KOPT-K1 (cell line): ENCODE data around the gene MAP7D2.

ENCODE experiments used
- H3K27ac ChIP-seq: fragments of 200-600 bp; sonication (generic); 2 replicates; pipeline ENCODE4 v1.5.1; 2016; ENCODE audit warnings: antibody characterized with exemption, mild to moderate bottlenecking, low read depth, low read length; ENCODE audit not compliant: poor library complexity, severe bottlenecking
- H3K36me3 ChIP-seq: fragments of 200-600 bp; sonication (generic); 2 replicates; pipeline ENCODE4 v1.5.1; 2017; ENCODE audit warnings: antibody characterized with exemption, mild to moderate bottlenecking, low read length, moderate library complexity; ENCODE audit not compliant: insufficient read depth
- H3K9me3 ChIP-seq: fragments of 200-600 bp; sonication (generic); 2 replicates; pipeline ENCODE4 v1.5.1; 2017; ENCODE audit warnings: antibody characterized with exemption, low read length, mild to moderate bottlenecking; ENCODE audit not compliant: insufficient read depth, poor library complexity, severe bottlenecking

MAP7D2 gene

DNA sequence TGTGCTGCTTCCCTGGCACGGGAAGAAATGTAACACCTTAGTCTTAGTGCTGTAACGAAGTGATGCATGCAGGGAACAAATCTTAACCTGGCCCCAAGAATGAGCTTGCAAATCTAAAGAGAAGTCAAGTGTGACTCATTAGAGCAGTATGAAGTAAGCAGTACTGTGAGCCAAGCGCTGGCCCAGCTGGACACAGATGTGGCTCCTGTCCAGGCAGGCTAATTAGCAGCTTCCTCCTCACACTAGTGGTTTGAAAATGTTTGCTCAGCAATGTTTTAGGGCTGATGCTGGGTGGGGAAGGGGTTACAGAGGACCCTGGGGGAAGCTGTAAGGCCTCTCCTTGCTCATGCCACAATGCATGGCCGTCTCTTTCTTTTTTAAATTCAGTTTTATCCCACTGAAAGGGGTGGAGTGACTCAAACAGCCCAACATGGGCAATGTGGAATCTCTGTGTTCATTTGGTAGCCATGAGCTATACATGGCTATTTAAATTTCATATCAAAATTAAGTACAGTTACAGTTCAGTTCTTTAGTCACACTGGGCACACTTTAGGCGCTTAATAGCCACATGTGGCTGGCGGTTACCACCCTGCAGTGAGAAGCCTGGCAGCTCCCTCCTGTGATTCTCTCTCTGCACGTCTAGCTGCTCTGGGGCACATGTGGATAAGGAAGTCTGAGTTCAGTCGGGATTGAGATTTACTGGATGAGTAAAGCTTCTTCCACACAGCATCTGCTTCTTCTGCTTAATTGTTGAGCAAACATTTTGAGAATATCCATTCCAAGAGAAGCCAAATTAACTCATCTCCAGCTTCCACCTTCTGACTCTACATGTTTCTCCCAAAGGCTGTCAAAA is 48.8 kb downstream of the MAP7D2 start:
- no peak overlapping the region for H3K27ac ChIP-seq
- no peaks in the 10 kb centered on the region for H3K36me3 ChIP-seq
- H3K9me3 ChIP-seq: no peaks in the 10 kb centered on the region

- Histone ChIP-seq H3K36me3 (no peaks in the 10 kb centered on the region), H3K9me3 (no peaks in the 10 kb centered on the region), H3K27ac (no peak overlapping the region)
These were observed 49.6 kb downstream of the MAP7D2 start for GRCh38 chrX:20066968-20067708.

DNA sequence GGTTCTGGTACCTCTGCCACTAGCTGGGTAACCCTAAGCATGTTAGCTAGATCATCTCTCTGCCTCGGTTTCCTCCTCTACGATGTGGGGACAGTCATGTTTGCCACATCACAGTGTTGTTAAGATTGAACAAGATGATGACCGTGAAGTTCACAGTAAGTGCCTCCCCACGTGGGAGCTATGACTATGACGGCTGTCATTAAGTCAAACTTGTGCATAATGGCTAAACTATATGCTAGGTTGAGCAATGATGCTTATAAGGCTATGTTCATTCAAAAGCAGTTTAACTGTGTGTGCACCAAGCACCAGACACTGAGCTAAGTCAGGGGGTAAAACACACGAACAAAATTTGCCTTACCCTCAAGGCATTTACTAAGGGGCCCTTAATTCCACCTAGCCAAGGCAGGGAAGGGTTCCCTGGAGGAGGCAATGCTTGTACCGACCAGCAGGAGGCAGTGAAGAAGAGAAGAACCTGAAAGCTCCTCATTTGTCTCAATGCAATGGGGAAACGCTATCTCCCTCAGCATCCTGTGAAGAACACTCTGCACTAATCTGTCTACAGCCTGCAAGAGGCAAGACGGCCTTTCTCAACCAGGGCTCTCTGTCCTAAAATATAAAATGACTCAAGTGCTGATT is 52.9 kb downstream of the MAP7D2 start:
- Histone ChIP-seq H3K36me3 (no peaks in the 10 kb centered on the region), H3K27ac (no peak overlapping the region), H3K9me3 (no peaks in the 10 kb centered on the region)

DNA sequence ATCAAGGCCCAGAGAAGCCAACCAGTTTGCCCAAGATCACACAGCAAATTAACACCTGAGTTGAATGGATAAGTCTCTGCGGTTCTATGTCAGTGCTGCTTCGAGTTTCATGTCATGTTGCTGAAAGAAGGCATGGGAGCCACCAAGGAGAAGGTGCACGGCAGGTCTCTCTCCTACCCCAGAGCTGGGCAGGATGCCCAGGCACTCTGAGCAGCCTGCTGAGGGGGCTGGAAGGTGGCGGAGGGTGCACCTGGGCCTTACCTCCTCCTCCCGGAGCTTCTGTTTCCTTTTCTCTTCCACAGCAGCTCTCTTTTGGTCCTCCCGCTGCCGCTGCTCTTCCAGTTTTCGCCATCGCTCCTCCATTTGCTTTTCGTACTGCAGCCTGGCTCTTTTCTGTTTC is 53.6 kb downstream of the MAP7D2 start:
- Histone ChIP-seq H3K27ac (no peak overlapping the region), H3K9me3 (no peaks in the 10 kb centered on the region), H3K36me3 (no peaks in the 10 kb centered on the region)

DNA sequence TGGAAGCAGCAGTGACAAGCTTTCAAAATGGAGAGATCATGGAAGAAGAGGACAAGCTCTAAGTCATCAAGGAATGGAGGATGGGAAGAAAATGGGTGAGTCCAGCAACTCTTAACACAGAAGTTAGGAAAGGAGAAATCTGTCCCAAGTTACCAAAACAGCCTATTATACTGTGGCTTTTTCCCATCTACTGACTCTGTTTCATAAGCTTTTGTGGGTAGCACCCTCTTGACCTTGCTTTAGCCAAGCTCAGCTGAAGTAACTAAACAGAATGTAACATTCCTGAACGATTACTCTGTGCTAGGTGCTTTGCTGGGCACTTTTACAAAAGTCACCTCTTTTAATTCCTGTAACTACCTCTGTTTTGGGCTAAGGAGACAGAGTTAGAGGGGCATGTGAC is 54.9 kb downstream of the MAP7D2 start:
- no peaks in the 10 kb centered on the region for H3K9me3 ChIP-seq
- no peaks in the 10 kb centered on the region for H3K36me3 ChIP-seq
- no peak overlapping the region for H3K27ac ChIP-seq

- no peaks in the 10 kb centered on the region for H3K36me3 ChIP-seq
- H3K9me3 ChIP-seq: no peaks in the 10 kb centered on the region
- no peak overlapping the region for H3K27ac ChIP-seq
These were observed 55.6 kb downstream of the MAP7D2 start for GRCh38 chrX:20060961-20061748.

- Histone ChIP-seq H3K9me3 (no peaks in the 10 kb centered on the region), H3K27ac (no peak overlapping the region), H3K36me3 (no peaks in the 10 kb centered on the region)
These were observed 57.1 kb downstream of the MAP7D2 start for GRCh38 chrX:20059467-20060128.

GRCh38 chrX:20057479-20057878 is 59.2 kb downstream of the MAP7D2 start:
- H3K36me3 ChIP-seq: no peaks in the 10 kb centered on the region
- no peaks in the 10 kb centered on the region for H3K9me3 ChIP-seq
- no peak overlapping the region for H3K27ac ChIP-seq

DNA sequence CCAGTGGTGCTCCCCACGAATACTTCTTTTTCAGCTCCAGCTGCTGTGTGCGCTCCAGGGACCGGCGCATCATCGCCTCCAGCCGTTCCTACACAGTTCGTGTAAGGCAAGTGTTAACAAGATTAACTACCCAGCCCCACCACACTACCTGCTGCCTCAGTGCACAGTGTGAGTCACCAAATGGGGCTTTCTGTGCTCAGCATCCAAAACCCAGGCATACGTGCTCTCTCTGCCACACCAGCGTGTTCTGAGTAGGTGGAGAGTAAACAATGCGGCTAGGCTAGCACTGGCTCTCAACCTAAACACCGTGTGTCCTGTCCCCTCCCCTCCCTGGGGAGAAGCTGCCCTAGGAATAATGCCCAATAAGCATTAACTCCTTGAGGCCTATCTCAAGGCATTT is 60.0 kb downstream of the MAP7D2 start:
- no peaks in the 10 kb centered on the region for H3K36me3 ChIP-seq
- no peaks in the 10 kb centered on the region for H3K9me3 ChIP-seq
- no peak overlapping the region for H3K27ac ChIP-seq

DNA sequence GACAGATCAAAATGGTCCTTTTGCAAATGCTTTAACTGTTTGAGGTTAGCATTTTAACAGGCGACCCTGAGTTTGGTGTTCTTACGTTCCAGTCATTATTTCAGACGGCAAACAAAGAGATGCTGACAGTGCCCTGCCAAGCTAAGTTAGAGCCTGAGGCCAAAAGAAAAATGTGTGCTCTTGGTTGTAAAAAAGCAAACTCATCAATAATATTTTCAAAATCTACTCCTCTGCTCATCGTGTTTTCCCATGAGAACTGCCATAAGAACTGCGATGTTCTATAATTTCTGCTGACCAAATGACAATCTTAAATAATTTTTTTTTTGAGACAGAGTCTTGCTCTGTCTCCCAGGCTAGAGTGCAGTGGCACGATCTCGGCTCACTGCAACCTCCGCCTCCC is 63.2 kb downstream of the MAP7D2 start:
- H3K27ac ChIP-seq: no peak overlapping the region

DNA sequence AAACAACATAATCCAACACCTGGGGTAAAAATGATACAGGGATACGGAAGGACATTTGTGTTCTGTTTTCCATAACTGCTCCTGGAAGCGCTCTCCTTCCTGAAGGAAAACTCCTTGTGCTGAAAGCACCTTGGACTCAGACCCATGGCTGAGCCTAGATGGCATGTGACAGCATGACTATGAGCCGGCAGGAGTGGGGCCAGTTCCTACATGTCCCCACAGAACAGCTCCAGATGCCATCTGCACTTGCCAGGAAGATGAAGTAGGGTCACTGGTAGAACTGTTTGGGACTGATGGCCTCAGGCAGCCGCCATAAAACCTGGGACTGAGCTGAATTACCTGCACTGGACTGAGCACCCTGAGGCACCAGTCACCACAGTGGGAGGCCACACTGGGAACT is 69.8 kb downstream of the MAP7D2 start:
- no peaks in the 10 kb centered on the region for H3K9me3 ChIP-seq
- no peaks in the 10 kb centered on the region for H3K36me3 ChIP-seq
- H3K27ac ChIP-seq: no peak overlapping the region

More for the DNA sequence above, 63.2 kb downstream of the MAP7D2 start:
- no peaks in the 10 kb centered on the region for H3K9me3 ChIP-seq
- H3K36me3 ChIP-seq: no peaks in the 10 kb centered on the region

DNA sequence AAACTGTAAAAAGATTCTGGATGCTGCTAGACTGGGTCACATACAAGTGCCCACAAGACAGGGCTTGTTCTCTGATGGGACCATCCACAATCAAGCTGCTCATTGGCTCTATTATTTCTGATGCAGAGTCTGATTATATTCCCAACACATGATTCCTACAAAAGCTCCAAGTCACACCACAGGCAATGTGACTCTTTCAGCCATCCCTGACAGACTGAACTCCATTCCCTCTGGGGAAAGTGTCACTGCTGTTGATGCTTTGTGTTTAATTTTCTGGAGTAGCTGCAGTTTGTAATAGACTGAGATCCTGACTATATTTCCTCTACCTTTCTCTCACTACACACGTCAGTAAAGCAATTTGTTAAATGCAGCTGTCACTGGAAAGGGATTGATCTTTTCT is 70.5 kb downstream of the MAP7D2 start:
- H3K36me3 ChIP-seq: no peaks in the 10 kb centered on the region
- H3K9me3 ChIP-seq: no peaks in the 10 kb centered on the region
- no peak overlapping the region for H3K27ac ChIP-seq

- no peaks in the 10 kb centered on the region for H3K9me3 ChIP-seq
- H3K27ac ChIP-seq: no peak overlapping the region
- no peaks in the 10 kb centered on the region for H3K36me3 ChIP-seq
These were observed 74.5 kb downstream of the MAP7D2 start for GRCh38 chrX:20042221-20042620.

- Histone ChIP-seq H3K27ac (no peak overlapping the region), H3K36me3 (no peaks in the 10 kb centered on the region), H3K9me3 (no peaks in the 10 kb centered on the region)
These were observed 77.7 kb downstream of the MAP7D2 start for GRCh38 chrX:20038966-20039365.
